ENCODE results near the gene BICRA. TPM values are rescaled to one million over a fixed set of nuclear protein-coding genes. Genes with fewer than 3 reads are reported as not detected.

BICRA gene
- polyA plus RNA-seq, 3 donors = 0.08 to 4.6 TPM; not detected in 1

DNA sequence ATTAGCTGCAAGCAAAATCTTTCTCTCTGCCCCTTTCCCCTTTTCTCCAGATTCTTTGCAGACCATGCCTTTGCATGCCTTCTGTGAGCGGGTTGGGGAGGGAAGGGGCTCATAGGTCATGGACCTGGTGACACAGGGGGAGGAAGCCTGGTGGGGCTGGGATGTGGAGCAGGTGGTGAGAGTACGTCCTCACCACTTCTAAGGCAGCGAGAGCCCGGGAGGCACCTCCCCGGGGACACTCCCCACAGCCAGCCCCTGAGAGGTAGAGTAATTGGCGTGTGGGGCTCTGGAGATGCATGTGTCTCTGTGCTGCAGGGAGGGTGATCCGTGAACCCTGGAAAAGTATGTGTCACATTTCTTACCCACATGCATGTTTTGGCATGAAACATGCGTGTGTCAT, 61.8 kb downstream of the BICRA start:
- H3K79me2 ChIP-seq (ENCODE audit: insufficient read depth, low read length) = peaks cover 34% of the 10 kb centered on the region
- peaks cover 0 to 3% (median 0%) of the 10 kb centered on the region in 3 donors for H3K27me3 Mint-ChIP-seq (ENCODE audit: low read depth in 3 of 3)
- no peak overlapping the region for H3K9ac ChIP-seq (ENCODE audit: insufficient read depth, low read length, poor library complexity, severe bottlenecking)
- H2AFZ ChIP-seq (ENCODE audit: insufficient read depth, low read depth, low read length, poor library complexity, severe bottlenecking) = no peak overlapping the region
- peaks cover 11% of the 10 kb centered on the region for H3K4me1 Mint-ChIP-seq
- no peak overlapping the region for H3K4me3 ChIP-seq (replicated peaks in 1 of 3; ENCODE audit: low read depth in 2 of 3, low read length in 3 of 3)
- peaks cover 61% of the 10 kb centered on the region for H4K20me1 ChIP-seq (ENCODE audit: insufficient read depth, low read length)
- H3K4me3 Mint-ChIP-seq = no peak overlapping the region
- no peak overlapping the region for H3K27ac Mint-ChIP-seq
- H3K4me1 ChIP-seq (ENCODE audit: control insufficient read depth in 1 of 2, insufficient read depth in 2 of 2, low read length in 2 of 2) = peaks cover 5% of the 10 kb centered on the region in 2 donors
- TF ChIP-seq, protein P1, sequence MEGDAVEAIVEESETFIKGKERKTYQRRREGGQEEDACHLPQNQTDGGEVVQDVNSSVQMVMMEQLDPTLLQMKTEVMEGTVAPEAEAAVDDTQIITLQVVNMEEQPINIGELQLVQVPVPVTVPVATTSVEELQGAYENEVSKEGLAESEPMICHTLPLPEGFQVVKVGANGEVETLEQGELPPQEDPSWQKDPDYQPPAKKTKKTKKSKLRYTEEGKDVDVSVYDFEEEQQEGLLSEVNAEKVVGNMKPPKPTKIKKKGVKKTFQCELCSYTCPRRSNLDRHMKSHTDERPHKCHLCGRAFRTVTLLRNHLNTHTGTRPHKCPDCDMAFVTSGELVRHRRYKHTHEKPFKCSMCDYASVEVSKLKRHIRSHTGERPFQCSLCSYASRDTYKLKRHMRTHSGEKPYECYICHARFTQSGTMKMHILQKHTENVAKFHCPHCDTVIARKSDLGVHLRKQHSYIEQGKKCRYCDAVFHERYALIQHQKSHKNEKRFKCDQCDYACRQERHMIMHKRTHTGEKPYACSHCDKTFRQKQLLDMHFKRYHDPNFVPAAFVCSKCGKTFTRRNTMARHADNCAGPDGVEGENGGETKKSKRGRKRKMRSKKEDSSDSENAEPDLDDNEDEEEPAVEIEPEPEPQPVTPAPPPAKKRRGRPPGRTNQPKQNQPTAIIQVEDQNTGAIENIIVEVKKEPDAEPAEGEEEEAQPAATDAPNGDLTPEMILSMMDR (IDR thresholded peaks at IDR 0.05) = no peak
- H3K9me3 ChIP-seq (replicated peaks in 1 of 2; ENCODE audit: control insufficient read depth in 1 of 2, insufficient read depth in 1 of 2, low read length in 2 of 2) = no peaks in the 10 kb centered on the region
- H3K27ac ChIP-seq (ENCODE audit: low read depth in 1 of 2, low read length in 2 of 2) = no peak overlapping the region
- intact Hi-C loops (cut with micrococcal nuclease) = no loop called here
- H3K9me3 Mint-ChIP-seq = no peaks in the 10 kb centered on the region
- H3K36me3 ChIP-seq (replicated peaks in 1 of 2; ENCODE audit: control insufficient read depth in 1 of 2, insufficient read depth in 2 of 2, low read length in 2 of 2) = peaks cover 29 to 61% of the 10 kb centered on the region in 2 donors
- WGBS (ENCODE audit: insufficient coverage) = 100% methylated on average over 3 of the region's 8 CpGs
- no peaks in the 10 kb centered on the region for H3K27me3 ChIP-seq (ENCODE audit: control insufficient read depth in 2 of 2, insufficient read depth in 2 of 2, low read length in 2 of 2)
- peaks cover 46 to 69% of the 10 kb centered on the region in 2 donors for H3K36me3 Mint-ChIP-seq
- H3K4me2 ChIP-seq (replicated peaks; ENCODE audit: extremely low read depth, low read length, poor library complexity, severe bottlenecking) = no peak overlapping the region
- no peak for DNase-seq

DNA sequence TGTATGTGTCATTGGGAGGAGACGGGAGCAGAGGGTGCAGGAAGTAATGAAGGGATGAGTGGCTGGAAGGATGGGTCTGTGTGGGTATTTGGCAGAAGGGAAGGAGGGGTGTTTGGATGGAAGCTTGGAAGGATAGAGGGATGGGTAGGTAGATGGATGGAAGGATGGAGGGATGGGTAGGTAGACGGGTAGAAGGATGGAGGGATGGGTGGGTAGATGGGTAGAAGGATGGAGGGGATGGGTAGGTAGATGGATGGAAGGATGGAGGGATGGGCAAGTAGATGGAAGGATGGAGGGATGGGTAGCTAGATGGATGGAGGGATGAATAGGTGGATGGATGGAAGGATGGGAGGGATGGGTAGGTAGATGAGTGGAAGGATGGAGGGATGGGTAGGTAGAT, 62.6 kb downstream of the BICRA start:
- peaks cover 5% of the 10 kb centered on the region for H3K4me1 Mint-ChIP-seq
- no peak for DNase-seq
- Histone ChIP-seq H3K36me3 (replicated peaks in 1 of 2; ENCODE audit: control insufficient read depth in 1 of 2, insufficient read depth in 2 of 2, low read length in 2 of 2) (peaks cover 35 to 68% of the 10 kb centered on the region in 2 donors), H3K4me3 (replicated peaks in 1 of 3; ENCODE audit: low read depth in 2 of 3, low read length in 3 of 3) (no peak overlapping the region), H4K20me1 (ENCODE audit: insufficient read depth, low read length) (peaks cover 56% of the 10 kb centered on the region), H3K27ac (ENCODE audit: low read depth in 1 of 2, low read length in 2 of 2) (no peak overlapping the region), H3K4me2 (replicated peaks; ENCODE audit: extremely low read depth, low read length, poor library complexity, severe bottlenecking) (no peak overlapping the region), H3K9me3 (replicated peaks in 1 of 2; ENCODE audit: control insufficient read depth in 1 of 2, insufficient read depth in 1 of 2, low read length in 2 of 2) (no peaks in the 10 kb centered on the region), H3K79me2 (ENCODE audit: insufficient read depth, low read length) (peaks cover 29% of the 10 kb centered on the region), H2AFZ (ENCODE audit: insufficient read depth, low read depth, low read length, poor library complexity, severe bottlenecking) (no peak overlapping the region), H3K9ac (ENCODE audit: insufficient read depth, low read length, poor library complexity, severe bottlenecking) (no peak overlapping the region), H3K4me1 (ENCODE audit: control insufficient read depth in 1 of 2, insufficient read depth in 2 of 2, low read length in 2 of 2) (no peaks in the 10 kb centered on the region), H3K27me3 (ENCODE audit: control insufficient read depth in 2 of 2, insufficient read depth in 2 of 2, low read length in 2 of 2) (no peaks in the 10 kb centered on the region)
- H3K27ac Mint-ChIP-seq = peak overlapping the region in 1 of 7 donors; percentile 38
- H3K9me3 Mint-ChIP-seq = no peaks in the 10 kb centered on the region
- intact Hi-C loops (cut with micrococcal nuclease) = no loop called here
- TF ChIP-seq, protein P1 (IDR thresholded peaks at IDR 0.05) = no peak
- peaks cover 47 to 75% of the 10 kb centered on the region in 2 donors for H3K36me3 Mint-ChIP-seq
- peaks cover 0 to 3% (median 0%) of the 10 kb centered on the region in 3 donors for H3K27me3 Mint-ChIP-seq (ENCODE audit: low read depth in 3 of 3)
- 92% methylated on average over 2 of the region's 2 CpGs for WGBS (ENCODE audit: insufficient coverage)
- H3K4me3 Mint-ChIP-seq = no peak overlapping the region

Data from CD14-positive monocyte (primary cell).